Measurements from ENCODE around the gene TSPAN8. TPM values are rescaled to one million over a fixed set of nuclear protein-coding genes. Genes with fewer than 3 reads are reported as not detected.

Gene TSPAN8
- total and polyA plus RNA-seq, 10 of the 15 experiments (the other 5 are each of a cell fraction or from before 2014, with no cell fraction given), result 0.16 to 0.49 TPM; not detected in 8

DNA sequence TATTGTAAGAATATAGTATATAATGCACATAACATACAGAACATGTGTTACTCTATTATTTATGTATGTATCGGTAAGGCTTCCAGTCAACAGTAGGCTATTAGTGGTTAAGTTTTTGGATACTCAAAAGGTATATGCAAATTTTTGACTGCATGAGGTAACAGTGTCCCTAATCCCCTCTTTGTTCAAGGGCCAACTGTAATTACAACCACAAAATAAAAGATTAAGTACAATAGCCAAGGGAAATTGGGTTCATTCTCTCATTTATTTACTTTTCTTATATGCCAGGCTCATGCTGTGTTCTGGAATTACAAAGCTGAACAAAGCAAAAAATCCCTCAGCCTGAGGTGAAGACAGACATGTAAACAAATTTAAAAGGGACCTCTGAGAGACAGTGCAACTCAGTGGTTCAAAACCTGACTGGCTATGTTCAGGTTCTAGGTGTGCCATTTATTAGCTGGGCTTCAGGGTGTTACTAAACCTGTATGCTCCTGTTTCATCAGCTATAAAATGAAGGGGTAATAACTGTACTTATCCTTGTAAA, 43.4 kb upstream of the TSPAN8 start:
- ChIA-PET POLR2A (no interaction called here), CTCF (no interaction called here), RAD21 (ENCODE audit: unreplicated experiment) (no interaction called here), SMC1A (ENCODE audit: uncharacterized antibody, unreplicated experiment) (no interaction called here)
- FAIRE-seq, result no peak
- Histone ChIP-seq H3K79me2 (ENCODE audit: control insufficient read depth, insufficient read depth, low read length) (no peaks in the 10 kb centered on the region), H3K4me1 (ENCODE audit: control insufficient read depth, insufficient read depth, low read length) (no peaks in the 10 kb centered on the region), H3K9me3 (replicated peaks; ENCODE audit: control insufficient read depth, insufficient read depth, low read length) (no peaks in the 10 kb centered on the region), H3K27ac (ENCODE audit: control insufficient read depth, insufficient read depth) (no peak overlapping the region), H3K9ac (ENCODE audit: control insufficient read depth, insufficient read depth, low read length) (no peak overlapping the region), H3K4me2 (ENCODE audit: control insufficient read depth, insufficient read depth) (no peak overlapping the region), H4K20me1 (ENCODE audit: control insufficient read depth, insufficient read depth) (no peaks in the 10 kb centered on the region), H2AFZ (ENCODE audit: control insufficient read depth, low read depth, low read length) (no peak overlapping the region), H3K36me3 (ENCODE audit: control insufficient read depth in 2 of 2, insufficient read depth in 2 of 2, low read length in 1 of 2) (no peaks in the 10 kb centered on the region), H3K4me3 (no peak overlapping the region), H3K27me3 (replicated peaks in 1 of 2; ENCODE audit: control insufficient read depth in 2 of 2, insufficient read depth in 2 of 2, low read length in 1 of 2) (no peaks in the 10 kb centered on the region)
- BruUV-seq (replicated peaks), result no TSS peak
- whole genome bisulfite sequencing (ENCODE audit: insufficient coverage, insufficient replicate concordance, low lambda C conversion rate, missing lambda C conversion rate), result 100% methylated on average over 1 of the region's 1 CpG
- in situ Hi-C loops (cut with MboI) (no loop called here), intact Hi-C loops (cut with micrococcal nuclease; ENCODE audit: unreplicated experiment) (no loop called here)
- ATAC-seq, result no peak
- DNase-seq (ENCODE audit: low read depth, low spot score), result no peak
- no peak for TF ChIP-seq BHLHE40 (IDR thresholded peaks at IDR 0.05; ENCODE audit: borderline replicate concordance in 1 of 2, low read depth in 2 of 2, low read length in 1 of 2)
- TF ChIP-seq, protein P1, sequence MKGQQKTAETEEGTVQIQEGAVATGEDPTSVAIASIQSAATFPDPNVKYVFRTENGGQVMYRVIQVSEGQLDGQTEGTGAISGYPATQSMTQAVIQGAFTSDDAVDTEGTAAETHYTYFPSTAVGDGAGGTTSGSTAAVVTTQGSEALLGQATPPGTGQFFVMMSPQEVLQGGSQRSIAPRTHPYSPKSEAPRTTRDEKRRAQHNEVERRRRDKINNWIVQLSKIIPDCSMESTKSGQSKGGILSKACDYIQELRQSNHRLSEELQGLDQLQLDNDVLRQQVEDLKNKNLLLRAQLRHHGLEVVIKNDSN (IDR thresholded peaks at IDR 0.05; ENCODE audit: borderline replicate concordance, extremely low read length, insufficient read depth, low read depth, low read length), result no peak
- no peak for TF ChIP-seq MEF2A (IDR thresholded peaks at IDR 0.05; ENCODE audit: insufficient read depth, low read depth, low read length)
- TF ChIP-seq TCF12 (IDR thresholded peaks at IDR 0.05; ENCODE audit: low read depth, low read length), result no peak
- TF ChIP-seq RBBP5 (conservative IDR thresholded peaks at IDR 0.05), result no peak
- no peak for TF ChIP-seq SUPT20H (IDR thresholded peaks at IDR 0.05; ENCODE audit: borderline replicate concordance, control insufficient read depth, low read depth, low read length)
- TF ChIP-seq, protein P2, sequence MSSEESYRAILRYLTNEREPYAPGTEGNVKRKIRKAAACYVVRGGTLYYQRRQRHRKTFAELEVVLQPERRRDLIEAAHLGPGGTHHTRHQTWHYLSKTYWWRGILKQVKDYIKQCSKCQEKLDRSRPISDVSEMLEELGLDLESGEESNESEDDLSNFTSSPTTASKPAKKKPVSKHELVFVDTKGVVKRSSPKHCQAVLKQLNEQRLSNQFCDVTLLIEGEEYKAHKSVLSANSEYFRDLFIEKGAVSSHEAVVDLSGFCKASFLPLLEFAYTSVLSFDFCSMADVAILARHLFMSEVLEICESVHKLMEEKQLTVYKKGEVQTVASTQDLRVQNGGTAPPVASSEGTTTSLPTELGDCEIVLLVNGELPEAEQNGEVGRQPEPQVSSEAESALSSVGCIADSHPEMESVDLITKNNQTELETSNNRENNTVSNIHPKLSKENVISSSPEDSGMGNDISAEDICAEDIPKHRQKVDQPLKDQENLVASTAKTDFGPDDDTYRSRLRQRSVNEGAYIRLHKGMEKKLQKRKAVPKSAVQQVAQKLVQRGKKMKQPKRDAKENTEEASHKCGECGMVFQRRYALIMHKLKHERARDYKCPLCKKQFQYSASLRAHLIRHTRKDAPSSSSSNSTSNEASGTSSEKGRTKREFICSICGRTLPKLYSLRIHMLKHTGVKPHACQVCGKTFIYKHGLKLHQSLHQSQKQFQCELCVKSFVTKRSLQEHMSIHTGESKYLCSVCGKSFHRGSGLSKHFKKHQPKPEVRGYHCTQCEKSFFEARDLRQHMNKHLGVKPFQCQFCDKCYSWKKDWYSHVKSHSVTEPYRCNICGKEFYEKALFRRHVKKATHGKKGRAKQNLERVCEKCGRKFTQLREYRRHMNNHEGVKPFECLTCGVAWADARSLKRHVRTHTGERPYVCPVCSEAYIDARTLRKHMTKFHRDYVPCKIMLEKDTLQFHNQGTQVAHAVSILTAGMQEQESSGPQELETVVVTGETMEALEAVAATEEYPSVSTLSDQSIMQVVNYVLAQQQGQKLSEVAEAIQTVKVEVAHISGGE (CRISPR knock-in tag; IDR thresholded peaks at IDR 0.05), result no peak
- TF ChIP-seq, protein P3, sequence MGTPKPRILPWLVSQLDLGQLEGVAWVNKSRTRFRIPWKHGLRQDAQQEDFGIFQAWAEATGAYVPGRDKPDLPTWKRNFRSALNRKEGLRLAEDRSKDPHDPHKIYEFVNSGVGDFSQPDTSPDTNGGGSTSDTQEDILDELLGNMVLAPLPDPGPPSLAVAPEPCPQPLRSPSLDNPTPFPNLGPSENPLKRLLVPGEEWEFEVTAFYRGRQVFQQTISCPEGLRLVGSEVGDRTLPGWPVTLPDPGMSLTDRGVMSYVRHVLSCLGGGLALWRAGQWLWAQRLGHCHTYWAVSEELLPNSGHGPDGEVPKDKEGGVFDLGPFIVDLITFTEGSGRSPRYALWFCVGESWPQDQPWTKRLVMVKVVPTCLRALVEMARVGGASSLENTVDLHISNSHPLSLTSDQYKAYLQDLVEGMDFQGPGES (IDR thresholded peaks at IDR 0.05), result no peak
- TF ChIP-seq SPI1 (IDR thresholded peaks at IDR 0.05; ENCODE audit: borderline replicate concordance, insufficient read depth, low read depth, low read length), result no peak
- TF ChIP-seq CREM (IDR thresholded peaks at IDR 0.05; ENCODE audit: low read depth), result no peak
- TF ChIP-seq SMAD5 (IDR thresholded peaks at IDR 0.05; ENCODE audit: low read depth), result no peak
- TF ChIP-seq, protein P4, sequence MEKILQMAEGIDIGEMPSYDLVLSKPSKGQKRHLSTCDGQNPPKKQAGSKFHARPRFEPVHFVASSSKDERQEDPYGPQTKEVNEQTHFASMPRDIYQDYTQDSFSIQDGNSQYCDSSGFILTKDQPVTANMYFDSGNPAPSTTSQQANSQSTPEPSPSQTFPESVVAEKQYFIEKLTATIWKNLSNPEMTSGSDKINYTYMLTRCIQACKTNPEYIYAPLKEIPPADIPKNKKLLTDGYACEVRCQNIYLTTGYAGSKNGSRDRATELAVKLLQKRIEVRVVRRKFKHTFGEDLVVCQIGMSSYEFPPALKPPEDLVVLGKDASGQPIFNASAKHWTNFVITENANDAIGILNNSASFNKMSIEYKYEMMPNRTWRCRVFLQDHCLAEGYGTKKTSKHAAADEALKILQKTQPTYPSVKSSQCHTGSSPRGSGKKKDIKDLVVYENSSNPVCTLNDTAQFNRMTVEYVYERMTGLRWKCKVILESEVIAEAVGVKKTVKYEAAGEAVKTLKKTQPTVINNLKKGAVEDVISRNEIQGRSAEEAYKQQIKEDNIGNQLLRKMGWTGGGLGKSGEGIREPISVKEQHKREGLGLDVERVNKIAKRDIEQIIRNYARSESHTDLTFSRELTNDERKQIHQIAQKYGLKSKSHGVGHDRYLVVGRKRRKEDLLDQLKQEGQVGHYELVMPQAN (conservative IDR thresholded peaks at IDR 0.05), result no peak
